NCI-H128 (cell line): ENCODE results near the gene OR10G8.
"Not testable (repeated sequence)": the region's sequence is repeated elsewhere in the genome, so short reads cannot be mapped to it uniquely, and the experiment has no call there.

Experiments
- DNase-seq: peaks from one replicate; lab custom pipeline; 2025; ENCODE audit not compliant: unreplicated experiment; lab: John Stamatoyannopoulos, UW

The OR10G8 gene, protein sequence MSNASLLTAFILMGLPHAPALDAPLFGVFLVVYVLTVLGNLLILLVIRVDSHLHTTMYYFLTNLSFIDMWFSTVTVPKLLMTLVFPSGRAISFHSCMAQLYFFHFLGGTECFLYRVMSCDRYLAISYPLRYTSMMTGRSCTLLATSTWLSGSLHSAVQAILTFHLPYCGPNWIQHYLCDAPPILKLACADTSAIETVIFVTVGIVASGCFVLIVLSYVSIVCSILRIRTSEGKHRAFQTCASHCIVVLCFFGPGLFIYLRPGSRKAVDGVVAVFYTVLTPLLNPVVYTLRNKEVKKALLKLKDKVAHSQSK

DNA sequence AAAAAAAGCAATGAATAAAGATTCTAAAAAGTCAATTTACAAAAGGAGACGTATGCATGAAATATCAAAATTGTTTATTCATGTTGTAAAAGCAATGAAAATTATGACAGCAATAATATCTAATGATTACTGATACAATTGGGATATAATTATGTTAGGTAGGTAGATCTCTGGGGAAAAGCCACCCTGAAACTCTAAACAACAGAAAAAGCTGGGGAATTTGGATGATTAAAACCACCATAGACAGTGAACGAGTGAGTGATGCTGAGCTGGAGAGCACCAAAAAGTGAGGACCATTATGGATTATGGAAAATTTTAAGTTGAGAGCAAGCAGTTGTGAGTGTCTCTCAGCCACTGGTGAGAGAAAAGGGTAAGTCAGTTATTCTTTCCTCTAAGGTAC, at the start of gene OR10G8:
OR10G8 (plus strand) TSS at position 301 of the 400 bp plus-strand sequence. CDS start 2,825 bp downstream, outside the sequence.
- DNase-seq = no peak

DNA sequence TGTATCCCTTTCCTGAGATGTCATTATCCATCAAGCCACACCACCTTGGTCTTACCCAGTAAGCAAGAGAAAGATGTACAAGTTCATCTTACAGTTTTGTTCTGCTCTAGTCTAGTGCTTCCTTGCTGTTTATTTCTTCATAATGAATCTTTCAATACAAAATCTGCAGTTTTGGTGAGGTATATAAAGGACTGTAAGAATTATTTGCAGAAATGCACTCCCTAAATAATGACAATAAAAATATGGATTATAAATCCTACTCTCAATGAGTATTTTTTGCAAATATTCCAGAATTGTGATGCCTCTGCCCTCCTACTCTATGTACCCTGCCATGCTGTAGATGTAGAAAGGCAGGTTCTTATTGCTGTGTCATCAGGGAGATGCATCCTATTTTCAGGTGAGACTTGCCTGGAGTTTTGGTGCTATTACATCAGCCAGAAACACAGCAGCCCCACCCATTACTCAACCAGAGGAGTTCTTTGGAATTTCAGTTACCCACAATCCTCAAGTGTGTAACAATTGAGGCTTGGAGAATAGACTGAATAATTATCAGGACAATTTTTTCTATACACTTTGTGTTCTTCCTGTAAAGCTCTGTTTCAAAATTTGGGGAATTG, 48.8 kb upstream of the OR10G8 start, which contains the start of gene OR10S1:
OR10S1 (minus strand) TSS at position 51 of the 617 bp plus-strand sequence. CDS start 117 bp downstream, outside the sequence.
- DNase-seq = no peak

DNA sequence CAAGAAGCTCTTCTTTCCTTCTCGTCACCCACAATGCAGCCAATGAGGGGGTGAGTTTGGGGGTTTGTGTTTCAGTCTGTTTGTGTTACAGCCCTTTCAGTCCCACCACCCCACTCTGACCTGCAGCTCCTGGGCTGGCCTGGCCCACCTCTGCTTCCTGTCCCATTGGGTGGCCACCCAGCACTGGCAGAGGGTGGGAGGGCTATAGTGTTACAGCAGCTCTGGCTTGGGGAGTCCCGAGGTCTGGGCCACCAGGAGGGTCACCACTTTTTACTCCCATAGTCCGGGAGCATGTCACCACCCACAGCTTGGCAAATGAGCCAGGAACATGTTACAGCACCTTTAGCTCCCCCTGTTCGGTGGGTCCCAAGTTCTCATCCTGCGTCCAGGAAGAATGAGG, 47.3 kb upstream of the OR10G8 start:
- DNase-seq = no peak

DNA sequence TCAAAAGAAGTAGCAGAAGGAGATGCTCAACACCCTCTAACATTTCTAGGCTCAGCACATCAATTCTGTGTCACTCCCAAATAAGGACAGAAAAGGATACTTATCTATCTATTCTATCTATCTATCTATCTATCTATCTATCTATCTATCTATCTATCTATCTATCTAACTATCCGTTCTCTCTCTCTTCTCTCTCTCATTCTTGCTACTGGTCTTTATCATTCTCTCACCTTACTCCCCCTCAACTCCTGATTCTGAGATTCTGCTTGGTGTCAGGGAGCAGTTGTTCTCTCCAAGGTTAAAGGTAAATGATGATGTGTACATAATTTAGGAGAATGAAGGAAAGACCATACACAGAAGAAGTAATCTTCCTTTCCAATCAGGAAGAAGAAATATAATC, 31.5 kb upstream of the OR10G8 start, which contains the start of gene OR10G6:
OR10G6 (minus strand) TSS at position 43 of the 400 bp plus-strand sequence; CDS start at position 43, 0 bp downstream.
- no peak for DNase-seq

DNA sequence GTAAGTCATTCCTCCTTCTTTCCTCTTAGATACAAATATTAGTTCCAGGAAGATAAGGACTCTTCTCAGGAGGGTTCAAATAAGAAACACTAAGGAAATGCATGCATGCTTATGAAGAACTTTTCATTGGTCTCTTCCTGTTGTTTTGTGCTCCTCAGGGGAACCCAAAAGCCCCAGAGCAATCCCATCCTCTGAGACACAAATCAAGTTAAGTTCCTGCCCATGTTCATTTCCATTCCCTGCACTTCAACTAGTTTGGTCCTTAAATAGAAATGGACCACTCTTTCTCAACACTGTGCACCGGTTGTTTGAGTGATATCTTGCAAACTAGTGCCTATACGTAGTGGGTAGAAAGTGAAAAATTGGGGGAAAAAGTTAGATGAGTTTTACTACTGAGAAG, 13.9 kb upstream of the OR10G8 start, which contains the start of gene OR10G4:
OR10G4 (plus strand) TSS at position 301 of the 400 bp plus-strand sequence. CDS start 2,578 bp downstream, outside the sequence.
- DNase-seq = no peak

DNA sequence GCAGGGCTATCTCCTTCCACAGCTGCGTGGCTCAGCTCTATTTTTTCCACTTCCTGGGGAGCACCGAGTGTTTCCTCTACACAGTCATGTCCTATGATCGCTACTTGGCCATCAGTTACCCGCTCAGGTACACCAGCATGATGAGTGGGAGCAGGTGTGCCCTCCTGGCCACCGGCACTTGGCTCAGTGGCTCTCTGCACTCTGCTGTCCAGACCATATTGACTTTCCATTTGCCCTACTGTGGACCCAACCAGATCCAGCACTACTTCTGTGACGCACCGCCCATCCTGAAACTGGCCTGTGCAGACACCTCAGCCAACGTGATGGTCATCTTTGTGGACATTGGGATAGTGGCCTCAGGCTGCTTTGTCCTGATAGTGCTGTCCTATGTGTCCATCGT, 10.8 kb upstream of the OR10G8 start:
- DNase-seq = not testable (repeated sequence)

DNA sequence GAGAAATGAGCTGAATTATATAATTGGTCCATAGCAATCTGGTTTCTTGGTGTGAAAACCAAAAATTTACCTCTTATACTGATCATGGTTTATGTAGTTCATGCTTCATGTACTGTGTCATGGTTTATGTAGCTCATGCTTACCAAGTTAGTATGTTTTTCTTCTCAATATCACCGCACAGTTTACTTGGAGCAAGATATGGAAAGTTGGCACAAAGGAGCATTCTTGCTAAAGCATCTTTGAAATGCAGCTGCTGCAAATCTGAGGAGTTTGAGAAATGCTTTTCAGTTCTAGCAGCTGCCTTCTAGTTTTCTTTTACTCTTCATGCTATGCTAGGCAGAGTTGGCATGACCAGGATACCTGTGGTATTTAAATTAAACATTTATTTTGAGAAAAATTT, 10.1 kb downstream of the OR10G8 start:
- no peak for DNase-seq

DNA sequence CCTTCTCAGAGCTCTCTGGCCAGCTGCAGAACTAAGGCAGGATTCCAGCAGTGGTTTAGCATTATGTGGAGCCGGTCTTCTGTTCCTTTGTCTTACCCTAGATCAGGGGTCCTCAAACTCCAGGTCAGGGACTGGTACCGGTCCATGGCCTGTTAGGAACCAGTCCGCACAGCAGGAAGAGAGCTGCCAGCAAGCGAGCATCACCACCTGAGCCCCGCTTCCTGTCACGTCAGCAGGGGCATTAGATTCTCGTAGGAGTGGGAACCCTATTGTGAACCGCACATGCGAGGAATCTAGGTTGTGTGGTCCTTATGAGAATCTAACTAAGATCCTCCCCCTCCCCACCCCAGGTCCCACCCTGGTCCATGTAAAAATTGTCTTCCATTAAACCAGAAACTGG, 13.0 kb downstream of the OR10G8 start:
- DNase-seq = no peak

DNA sequence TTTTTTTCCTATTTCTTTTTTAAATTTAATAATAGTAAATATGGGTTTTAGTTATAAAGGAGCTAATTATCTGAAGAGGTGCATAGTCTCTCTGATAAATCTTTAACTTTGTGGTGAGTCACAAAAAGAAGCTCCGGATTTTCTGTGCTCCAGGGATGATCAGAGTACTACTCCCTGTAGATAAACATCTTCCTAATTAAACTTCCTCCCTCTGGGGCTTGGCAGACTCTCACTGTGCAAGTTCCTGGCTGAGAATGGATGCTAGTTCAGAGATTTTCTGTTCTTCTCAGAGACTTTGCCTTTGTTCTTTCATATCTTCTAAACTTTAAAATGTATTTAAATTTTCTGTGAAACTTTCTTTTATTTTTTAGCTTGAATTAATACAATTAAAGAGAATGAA, 14.7 kb downstream of the OR10G8 start, which contains the start of gene OR10G7:
OR10G7 (minus strand) TSS at position 72 of the 400 bp plus-strand sequence. CDS start 2,324 bp downstream, outside the sequence.
- no peak for DNase-seq

DNA sequence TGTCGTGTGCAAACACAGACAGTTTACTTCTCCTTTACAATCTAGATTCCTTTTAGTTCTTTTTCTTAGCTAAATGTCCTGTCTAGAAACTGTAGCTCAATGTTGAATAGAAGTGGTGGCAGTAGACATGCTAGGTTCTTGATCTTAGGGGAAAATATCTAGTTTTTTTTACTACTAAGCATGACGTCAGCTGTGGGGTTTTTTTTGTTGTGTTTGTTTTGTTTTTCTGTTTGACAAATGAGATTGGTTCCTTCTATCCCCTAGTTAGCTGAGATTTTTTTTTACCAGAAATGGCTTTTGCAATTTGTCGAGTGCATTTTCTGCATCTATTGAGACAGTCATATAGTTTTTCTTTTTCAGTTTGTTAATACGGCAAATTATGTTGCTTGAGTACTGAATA, 16.8 kb downstream of the OR10G8 start:
- no peak for DNase-seq

DNA sequence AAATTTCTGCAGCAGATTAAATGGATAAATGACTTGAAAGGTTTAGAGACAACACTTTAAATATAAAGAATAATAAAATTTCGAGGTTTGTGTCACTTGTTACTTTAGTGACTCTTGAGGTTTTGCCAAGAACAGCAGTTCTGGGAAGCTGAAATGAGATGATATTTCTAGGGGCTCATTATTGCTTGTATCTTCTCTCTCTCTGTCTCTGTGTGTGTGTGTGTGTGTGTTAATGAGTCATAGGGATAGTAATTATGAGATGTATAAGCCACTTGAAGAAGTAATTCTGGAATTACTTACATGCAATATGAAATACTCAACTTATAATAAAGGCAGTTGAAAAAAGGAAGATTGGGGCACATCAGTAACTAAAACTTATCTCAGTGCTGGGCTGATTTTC, 24.1 kb downstream of the OR10G8 start:
- no peak for DNase-seq

DNA sequence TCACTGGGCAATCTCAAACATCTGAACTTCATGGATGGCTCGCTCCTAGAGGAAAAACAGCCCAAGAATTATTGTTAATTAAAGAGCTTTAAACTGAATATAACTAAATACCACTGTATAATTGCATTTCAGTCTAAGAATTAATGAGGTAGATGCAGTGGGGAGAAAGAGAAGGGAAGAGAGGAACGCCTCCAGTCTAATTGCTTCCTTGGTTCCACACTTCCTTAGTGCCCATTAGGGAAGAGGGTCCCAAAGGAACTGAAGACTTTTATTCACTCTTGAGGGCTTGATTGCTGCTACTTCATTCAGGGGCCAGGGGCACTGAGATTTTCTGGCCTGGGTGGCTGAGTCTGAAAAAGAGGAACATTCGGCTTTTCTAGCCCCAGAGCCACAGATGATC, 26.4 kb downstream of the OR10G8 start:
- DNase-seq = no peak

DNA sequence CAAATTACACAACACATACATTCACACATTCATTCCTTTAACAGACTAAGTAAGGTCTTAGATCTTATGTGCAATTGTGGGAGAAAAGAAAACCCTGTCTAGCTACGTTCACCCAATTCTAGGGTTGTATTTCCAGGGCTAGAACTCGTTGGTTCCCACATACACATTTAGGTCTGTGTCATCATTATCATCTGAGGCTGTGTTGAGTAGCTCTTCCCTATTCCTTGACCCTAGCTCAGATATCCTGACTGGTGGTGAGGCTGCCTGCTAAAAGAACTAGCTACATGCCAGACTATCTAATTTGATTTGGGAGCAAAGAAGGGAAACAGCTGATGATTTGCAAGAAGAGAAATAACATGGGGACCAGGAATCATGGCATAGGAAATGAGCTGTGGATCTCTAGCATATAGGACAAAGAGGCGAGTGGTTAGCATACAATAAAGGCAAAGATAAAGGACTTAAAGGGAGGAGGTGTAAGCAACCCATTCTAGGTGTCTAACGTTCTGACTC, 42.1 kb downstream of the OR10G8 start:
- no peak for DNase-seq

DNA sequence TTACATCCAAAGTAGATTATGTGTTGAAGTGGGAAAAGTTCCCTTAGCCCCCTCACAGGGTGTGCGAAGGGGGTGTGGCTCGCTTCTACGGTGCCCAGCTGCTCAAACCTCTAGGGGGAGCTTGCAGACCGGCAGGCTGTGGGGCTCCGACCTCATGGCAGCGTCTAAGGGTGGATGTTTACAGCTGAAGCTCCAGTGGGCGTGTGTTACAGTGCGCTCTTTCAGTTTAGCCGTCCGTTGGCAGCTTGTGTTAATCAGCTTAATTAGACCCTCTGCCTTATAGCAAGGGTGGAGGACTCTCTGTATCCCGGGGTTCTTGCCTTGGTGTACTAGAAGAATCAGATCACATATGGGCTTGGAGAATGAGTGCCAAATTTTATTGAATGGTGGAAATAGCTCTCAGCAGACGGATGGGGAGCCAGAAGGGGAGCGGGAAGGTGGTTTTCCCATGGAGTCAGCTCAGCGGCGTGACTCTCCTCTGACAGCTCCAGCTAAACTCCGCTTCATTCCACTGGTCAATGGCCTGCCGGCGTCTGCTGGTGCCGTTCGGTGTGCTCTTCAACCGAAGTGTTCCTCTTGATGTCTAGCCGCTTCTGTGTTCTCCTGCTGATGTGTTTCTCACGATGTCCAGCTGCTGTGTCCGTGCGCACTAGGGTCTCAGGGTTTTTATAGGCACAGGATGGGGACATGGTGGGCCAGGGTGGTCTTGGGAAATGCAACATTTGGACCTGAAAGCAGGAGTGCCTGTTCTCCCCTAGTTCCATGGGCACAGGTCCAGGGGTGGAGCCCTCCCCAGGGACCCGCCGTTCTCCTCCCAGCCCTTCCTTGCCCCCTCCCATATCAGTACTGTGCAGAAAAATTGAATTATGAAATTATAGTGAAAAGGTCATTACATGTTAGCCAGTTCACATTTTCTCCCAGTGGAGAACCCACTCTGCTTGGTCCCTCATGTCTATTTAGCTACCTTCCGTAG, 43.1 kb downstream of the OR10G8 start:
- DNase-seq = no peak

DNA sequence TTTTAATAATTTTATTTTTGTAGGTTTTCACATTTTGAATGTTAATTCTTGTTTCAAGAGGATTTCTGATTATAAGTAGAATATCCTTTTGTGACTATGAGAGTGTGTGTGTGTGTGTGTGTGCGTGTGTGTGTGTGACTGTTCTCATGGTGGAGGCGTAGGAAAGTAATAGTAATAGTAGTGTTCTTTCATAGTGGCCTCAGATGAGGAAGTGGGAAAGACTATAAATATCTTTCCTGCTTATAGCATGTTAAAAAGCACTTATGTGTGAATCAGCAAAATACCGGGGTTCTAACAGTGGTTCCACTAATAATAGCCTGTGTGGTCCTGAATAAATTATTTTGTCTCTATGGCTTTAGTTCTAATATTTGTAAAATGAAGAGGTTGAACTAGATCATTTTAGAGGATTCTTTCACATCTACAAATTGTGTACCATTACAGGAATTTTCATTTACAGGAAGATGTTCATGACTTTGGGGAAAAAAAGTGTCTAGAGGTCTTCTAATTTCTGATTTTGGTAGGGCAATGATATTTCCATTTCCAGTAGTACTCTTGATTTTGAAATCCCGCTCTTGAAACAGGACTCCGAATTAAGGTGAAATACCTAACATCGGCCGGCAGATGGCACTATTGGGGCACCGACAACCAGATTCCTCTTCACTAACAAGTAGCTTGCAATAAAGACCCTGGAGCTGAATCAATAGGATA, 44.5 kb downstream of the OR10G8 start:
- DNase-seq = no peak

DNA sequence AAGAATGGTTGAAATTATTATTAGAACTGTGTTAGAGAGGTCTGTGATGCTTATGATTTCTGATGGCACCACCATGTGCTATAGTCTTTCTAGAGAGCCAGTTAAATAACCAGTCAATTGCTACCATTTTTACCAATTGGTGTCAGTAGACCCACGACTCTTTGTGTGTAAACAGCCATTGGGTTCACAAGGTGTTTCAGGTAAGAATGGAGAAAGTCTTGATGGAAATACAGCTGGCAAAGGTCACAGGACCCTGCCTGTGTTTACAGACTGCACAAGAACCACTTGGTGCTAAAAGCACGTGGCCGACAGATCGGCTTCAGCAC, 45.0 kb downstream of the OR10G8 start:
- no peak for DNase-seq

DNA sequence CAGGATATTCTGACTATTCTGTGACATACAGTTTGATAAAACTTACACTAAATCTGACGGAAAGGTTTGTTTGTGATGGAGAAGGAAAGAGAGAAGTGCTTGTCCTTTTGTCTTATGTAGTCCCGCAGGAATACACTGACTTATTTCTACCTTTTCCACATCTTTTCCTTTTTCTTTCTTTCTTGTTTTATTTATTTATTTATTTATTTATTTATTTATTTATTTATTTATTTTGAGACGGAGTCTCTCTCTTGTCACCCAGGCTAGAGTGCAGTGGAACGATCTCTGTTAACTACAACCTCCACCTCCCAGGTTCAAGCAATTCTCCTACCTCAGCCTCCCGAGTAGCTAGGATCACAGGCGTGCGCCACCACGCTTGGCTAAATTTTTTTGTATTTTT, 45.5 kb downstream of the OR10G8 start:
- DNase-seq = no peak

DNA sequence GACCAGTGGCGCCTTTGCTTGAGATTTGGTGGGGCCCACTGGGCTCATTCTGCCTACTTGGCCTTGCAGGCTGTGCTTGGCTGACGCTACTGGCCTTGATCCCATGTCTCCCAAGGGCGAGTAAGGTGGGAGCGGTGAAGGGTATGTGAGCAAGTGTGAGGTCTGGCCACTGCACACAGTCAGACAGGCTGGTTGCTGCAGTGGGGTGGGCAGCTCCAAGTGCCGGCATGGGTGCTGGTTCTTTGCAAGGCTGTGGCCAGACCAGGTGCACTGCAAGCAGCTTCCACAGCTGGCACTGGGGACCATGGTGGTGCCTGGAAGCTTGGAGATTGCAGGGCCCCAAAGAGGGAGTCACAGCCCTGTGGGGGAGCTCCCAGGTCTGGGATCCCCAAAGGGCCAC, 48.0 kb downstream of the OR10G8 start:
- DNase-seq = no peak

DNA sequence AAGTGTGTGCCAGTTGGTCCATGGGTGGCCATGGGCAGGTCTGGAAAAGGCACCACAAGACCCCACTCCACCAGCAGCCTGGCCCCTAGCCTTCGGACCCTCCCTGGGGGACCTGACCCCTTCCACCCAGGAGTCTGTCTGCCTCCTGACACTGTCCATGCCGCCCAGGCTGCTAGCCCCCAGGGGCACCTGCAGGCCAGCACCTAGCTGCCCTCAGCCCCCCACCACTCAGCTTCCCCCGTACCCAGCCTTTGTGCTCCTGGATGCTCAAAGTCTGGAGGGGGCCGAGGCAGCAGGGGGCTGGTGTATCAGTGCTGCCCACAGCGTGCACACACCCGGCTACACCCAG, 48.9 kb downstream of the OR10G8 start:
- DNase-seq = no peak

DNA sequence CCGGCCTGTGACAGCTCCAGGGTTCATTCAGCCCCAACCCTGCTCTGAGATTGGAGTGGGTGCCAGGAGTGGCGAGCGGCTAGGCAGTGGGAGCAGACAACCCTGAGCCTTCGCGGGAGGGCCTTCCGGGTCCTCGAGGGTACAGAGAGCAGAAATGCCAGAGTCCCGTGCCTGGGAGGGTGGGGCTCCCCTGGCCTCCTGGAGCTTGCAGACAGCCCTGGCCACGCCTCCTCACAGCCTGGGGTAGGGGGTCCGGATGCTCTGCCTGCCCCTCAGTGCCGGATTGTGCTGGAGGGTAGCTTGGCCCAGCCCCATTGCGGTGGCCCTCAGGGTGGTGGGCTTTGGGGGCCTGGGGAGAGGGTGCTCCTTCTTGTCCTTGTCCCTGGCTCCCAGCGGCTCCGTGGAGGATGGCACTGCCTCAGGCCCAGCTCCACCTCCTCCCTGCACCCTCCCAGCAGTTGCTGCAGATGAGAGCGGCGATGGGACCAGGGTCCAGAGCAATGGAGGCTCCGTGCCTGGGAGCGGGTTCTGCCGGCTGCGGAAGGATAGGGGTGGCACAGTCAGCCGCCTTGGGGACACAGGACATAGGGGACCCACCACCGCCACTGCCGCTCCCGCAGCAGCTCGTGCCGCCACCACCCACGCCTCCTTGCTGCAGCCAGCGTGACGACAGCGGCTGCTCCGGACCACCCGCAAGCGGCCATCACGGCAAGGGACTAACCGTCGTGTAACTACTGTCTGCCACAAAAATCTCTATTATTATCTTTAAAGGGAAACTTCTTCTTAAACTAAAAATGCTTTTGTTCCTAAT, 49.4 kb downstream of the OR10G8 start:
- DNase-seq = no peak
